Pulmonary artery endothelial cell (primary cell): ENCODE results near the gene PLEKHG5. TPM values are rescaled to one million over a fixed set of nuclear protein-coding genes. Genes with fewer than 3 reads are reported as not detected.

Experiments
- DNase-seq: peaks from one replicate; pipeline ENCODE4 v3.0.0-alpha.2; 2011; ENCODE audit warnings: low read depth, low spot score
- total RNA-seq: library from RNA; depleted of rRNA; stranded (reverse); fragments of >200 nt; gene quantifications from 2 replicates; pipeline ENCODE4 v1.2.3, GENCODE V29; 2014

The PLEKHG5 gene
- 28.0 and 41.3 TPM in 2 replicates for total RNA-seq

DNA sequence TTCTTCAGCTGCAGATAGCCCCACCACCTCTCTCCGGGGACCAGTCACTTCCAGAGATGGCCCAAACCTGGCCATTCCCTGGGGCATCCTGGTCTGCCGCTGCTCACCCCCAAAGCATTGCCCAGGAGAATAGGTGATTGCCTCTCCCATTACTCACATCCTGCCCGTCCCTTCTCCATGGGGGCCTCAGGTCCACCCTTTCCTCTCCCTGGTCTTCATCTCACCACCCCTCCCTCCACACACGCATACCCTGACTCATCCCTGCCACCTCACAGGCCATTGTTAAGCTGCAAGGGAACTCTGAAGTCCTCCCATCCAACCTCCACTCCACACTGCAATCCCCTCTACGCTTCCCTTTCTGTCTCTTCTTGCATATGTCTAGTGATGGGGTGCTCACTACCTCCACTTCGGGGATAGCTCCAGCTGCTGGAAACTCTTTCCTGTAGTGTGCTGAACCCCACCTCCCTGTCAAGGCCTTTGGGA lies at the start of gene PLEKHG5:
Gene PLEKHG5 (minus strand): TSS at position 188 of the 483 bp plus-strand sequence. CDS start 14,096 bp downstream, outside the sequence.
- peak; percentile 60 for DNase-seq

- DNase-seq: no peak
Measured at GRCh38 chr1:6538956-6539355, 47.5 kb upstream of the PLEKHG5 start.

- no peak for DNase-seq
Measured at GRCh38 chr1:6536291-6536690, 44.8 kb upstream of the PLEKHG5 start.

GRCh38 chr1:6535214-6535613 lies 43.7 kb upstream of the PLEKHG5 start:
- no peak for DNase-seq

DNA sequence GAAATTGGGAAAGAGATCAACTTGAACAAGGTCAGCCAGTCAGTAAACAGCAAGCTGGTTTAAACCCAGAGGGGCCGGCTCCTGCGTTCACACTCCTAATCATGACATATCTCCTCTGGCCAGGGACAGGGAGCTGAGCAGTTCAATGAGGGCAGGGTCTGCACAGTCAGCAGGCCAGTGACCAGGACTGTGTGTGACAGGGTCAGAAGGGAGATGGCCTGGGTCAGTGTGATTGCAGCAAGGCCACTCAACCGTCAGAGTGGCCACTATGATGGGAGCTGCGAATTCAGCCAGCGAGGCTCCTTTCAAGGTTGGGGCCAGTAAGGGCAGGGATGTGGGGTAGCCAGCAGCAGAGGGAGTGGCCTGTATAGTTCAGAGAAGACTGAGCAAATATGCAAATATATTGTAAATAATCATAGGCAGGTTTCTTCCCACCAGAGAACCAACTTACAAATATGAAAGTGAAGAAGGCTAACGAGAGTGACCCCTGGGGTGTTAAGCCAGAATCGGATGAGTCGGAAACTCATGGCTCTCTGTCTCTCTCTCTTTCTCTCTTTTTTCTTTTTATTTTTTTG lies 42.9 kb upstream of the PLEKHG5 start:
- no peak for DNase-seq

- no peak for DNase-seq
Measured at GRCh38 chr1:6531996-6532395, 40.5 kb upstream of the PLEKHG5 start.

GRCh38 chr1:6530504-6531160 lies 39.2 kb upstream of the PLEKHG5 start:
- no peak for DNase-seq

DNA sequence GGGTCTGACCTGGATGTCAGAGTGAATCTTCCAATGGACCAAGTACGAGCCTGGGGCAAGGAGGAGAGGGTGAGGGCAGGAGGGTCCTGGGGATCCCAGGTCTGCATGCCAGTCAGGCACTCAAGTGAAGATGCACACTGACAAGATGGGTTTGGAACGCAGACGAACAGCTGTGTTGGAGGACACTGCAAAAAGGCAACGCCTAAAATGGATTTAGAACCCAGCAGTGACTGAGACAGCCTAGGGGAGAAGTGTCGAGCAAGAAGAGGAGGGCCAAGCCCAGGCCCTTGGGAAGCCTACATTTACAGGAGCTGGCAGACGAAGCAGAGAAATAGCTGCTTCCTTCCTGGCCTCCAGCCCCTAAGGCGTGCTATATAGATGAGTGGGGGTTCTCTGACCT lies 37.0 kb upstream of the PLEKHG5 start:
- DNase-seq: no peak

DNA sequence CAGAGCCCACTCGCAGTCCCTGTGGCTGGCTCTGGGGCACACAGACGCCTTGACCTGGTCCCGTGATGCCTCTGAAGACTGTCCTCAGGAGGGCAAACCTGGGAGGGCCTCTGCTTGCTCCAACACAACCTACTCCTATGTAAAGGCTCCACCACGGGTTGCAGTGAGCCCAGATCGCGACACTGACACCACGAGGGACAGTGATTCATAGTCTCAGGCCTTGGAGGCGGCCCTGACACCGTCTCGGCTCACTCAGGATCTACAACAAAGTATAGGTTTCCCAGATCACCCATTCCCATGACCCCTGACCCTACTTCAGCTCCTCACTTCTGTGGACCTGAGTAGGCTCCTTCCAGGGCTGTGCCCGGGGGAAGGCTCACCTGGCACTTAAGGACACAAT lies 34.8 kb upstream of the PLEKHG5 start:
- DNase-seq: no peak

DNA sequence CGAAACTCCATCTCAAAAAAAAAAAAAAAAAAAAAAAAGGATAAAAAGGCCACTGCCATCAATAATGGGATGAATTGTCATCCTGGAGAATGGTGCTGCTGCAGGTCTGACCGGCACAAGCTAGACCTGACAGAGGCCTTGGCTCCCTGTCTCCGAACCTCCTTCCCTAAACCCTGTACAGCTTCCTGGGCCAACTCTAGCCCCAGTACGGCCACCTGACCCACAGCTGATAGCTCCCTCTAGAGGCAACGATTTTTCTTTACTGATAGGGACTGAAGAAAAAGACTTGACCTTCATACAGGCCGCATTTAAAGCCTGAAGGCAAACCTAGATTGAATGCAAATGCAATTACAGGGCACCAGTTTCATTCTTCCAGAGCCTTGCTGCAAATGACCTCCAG lies 32.1 kb upstream of the PLEKHG5 start:
- no peak for DNase-seq

GRCh38 chr1:6521536-6521935 lies 30.1 kb upstream of the PLEKHG5 start:
- no peak for DNase-seq

DNA sequence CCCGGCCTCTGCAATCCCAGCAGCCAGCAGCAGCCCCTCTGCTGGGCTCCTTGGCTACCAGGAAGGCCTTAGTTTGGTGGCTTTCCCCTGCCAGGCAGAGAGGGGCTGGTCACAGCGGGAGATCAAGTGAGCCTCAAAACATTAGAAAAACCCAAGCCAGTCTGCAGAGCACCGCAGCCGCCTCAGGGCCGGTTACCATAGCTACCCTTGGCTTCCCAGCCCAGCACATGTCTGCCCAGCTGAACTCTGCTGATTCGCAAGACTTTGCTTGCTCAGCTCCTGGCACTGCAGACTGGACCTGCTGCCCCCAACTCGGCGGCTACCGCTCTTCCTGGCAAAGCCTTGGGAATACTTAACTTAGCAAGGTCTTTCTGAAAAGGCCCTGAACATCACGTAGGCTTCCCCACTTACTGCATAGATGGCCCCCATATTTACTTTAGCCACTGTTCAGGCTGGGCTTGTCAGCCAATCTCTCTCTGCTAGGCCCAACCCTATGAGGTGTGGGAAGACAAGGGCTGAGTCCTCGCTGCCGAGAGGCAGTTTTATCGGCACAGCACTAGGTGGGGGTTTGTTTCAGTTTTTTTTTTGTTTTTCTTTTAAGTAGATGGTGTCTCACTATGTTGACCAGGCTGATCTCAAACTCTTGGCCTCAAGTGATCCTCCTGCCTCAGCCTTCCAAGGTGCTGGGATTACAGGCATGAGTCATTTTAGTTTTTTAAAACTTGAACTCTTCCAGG lies 28.6 kb upstream of the PLEKHG5 start:
- no peak for DNase-seq

GRCh38 chr1:6519491-6519934 lies 28.0 kb upstream of the PLEKHG5 start:
- no peak for DNase-seq

GRCh38 chr1:6517435-6517851 lies 26.0 kb upstream of the PLEKHG5 start:
- no peak for DNase-seq

DNA sequence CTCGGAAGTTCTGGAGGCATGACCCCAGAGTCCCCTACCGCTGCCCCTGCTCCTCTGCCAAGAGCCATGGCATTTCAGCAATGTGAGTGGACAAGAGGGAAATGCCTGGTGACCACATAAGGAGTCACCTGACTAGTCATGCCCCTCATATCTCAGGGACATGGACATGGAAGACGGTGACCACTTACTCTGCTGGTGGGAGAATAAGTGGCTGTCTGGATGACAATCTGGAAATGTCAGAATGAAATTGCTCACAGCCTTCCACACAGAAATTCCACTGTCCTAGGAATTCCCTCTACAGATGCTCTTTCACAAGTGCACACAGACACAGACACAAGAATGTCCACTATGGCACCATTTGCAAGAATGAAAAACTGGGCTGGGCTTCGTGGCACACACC lies 24.3 kb upstream of the PLEKHG5 start:
- no peak for DNase-seq

- DNase-seq: no peak
Measured at GRCh38 chr1:6513320-6513801, 21.9 kb upstream of the PLEKHG5 start.

- no peak for DNase-seq
Measured at GRCh38 chr1:6512908-6513280, 21.4 kb upstream of the PLEKHG5 start.

DNA sequence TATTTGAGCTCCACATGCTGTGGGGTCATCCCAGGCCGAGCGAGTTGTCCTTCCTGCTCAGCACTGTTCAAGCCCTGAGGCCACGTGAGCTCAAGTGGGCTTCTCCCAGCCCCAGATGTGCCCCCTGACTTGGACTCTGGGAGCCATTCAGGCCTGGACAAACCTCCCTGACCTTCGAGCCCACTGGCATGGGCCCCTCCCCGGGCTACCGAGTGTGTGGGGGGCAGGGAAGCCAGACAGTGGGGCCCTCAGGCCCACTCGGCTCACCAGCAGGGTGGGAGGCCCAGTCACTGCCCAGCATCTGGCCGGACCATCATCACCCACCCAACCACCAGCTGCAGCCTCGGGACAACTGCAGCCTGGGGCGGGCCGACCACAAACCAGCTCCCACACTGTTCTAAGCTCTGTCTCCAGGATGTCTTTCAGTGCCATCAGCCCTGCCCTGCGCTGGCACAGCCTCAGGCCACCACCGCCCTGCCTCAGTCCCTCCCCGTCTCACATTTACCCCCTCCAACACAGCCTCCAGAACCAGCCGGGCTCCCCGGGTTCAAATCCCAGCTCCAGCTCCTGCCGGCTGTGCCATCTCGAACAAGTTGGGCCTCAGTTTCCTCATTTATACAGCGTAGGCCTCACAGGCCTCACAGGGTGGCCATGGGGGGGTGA lies 20.9 kb upstream of the PLEKHG5 start:
- DNase-seq: no peak

DNA sequence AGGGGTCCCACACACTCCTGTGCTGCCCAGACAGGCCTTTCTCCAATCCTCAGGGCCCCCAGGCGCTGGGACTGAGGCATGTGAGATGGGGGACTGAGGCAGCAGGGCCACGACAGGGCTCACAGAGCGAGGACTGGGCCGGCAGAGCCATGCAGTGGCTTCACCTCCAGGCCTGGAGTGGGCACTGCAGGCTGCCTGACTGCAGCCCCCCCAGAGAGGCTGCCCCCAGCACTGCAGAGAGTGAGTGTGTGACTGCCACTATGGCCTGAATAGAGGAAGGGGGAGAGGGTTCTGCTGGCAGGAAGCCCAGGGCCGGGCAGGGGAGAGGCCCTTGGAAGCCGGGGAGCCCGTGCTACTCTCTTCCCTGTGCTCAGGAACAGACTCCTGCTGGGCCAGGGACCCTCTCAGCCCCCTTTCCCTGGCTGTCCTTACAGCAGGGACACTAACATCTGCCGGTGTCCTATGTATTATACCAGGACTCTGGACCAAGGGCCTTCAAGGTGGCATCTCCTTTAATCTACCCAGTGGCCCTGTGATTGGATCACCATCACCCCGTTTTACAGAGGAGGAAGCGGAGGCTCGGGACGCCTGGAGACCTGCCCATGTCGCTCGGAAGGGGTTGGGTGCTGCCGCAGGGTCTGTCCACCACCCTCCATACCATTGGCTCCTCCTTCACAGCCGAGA lies 20.2 kb upstream of the PLEKHG5 start:
- no peak for DNase-seq

DNA sequence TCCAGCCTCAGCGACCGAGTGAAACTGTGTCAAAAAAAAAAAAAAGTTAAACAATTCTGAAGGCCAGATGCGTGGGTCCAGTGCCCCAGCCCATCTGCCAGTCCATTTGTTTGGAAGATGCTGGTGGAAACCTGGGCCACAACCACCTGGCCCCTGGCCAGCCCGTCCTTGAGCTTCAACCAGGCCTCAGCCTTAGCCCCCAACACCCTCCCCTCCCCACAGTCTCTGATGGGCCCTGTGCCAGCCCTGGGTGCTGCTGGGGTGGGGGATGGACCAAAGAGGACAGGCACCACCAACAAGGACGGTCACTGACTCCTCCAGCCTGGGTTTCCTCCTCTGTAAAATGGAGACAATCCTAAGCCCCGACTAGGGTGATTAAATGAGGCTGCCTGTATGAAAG lies 19.6 kb upstream of the PLEKHG5 start:
- no peak for DNase-seq

- no peak for DNase-seq
Measured at GRCh38 chr1:6510493-6510892, 19.0 kb upstream of the PLEKHG5 start.
